PC-9 (cell line): Measurements from ENCODE around the gene DSCAM.

Source experiments
- EZH2 ChIP-seq: fragments of 200-600 bp; sonication (generic); IDR thresholded peaks from 2 replicates; pipeline ENCODE4 v1.8.0; 2017; ENCODE audit warnings: antibody characterized with exemption, low read depth
- TF ChIP-seq, protein P1 (sequence below): fragments of 200-600 bp; sonication (generic); conservative IDR thresholded peaks from 2 replicates; pipeline ENCODE4 v1.6.1; 2017; ENCODE audit warnings: mixed run types, antibody characterized with exemption, mild to moderate bottlenecking, moderate library complexity

DNA sequence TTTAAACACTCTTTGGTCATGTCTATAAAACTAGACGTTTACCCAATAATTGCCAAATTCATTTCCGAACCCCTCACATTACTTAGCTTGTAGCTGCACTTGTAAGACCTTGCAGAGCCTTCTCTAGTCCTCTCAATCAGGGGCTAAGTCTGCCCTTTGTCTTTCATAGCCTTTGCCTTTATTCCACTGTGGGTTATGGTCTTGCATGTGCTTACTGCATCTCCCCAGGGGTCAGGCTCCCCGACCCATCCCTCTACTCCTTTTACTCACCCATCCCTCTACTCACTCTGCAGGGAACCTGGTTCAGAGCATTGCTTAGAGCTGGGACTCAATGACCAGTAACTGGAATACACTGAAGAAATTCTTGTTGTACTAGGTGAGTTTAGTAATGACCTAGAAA is 744.3 kb downstream of the DSCAM start:
- TF ChIP-seq, protein P1, sequence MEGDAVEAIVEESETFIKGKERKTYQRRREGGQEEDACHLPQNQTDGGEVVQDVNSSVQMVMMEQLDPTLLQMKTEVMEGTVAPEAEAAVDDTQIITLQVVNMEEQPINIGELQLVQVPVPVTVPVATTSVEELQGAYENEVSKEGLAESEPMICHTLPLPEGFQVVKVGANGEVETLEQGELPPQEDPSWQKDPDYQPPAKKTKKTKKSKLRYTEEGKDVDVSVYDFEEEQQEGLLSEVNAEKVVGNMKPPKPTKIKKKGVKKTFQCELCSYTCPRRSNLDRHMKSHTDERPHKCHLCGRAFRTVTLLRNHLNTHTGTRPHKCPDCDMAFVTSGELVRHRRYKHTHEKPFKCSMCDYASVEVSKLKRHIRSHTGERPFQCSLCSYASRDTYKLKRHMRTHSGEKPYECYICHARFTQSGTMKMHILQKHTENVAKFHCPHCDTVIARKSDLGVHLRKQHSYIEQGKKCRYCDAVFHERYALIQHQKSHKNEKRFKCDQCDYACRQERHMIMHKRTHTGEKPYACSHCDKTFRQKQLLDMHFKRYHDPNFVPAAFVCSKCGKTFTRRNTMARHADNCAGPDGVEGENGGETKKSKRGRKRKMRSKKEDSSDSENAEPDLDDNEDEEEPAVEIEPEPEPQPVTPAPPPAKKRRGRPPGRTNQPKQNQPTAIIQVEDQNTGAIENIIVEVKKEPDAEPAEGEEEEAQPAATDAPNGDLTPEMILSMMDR: no peak
- no peak for TF ChIP-seq EZH2
